ENCODE measurements around the gene CCDC117. TPM values are rescaled to one million over a fixed set of nuclear protein-coding genes. Genes with fewer than 3 reads are reported as not detected.

Gene CCDC117
- total RNA-seq, 2 experiments from 2014 or later: 14.2 to 16.1 TPM

GRCh38 chr22:28829358-28830181, 57.1 kb downstream of the CCDC117 start:
- intact Hi-C loops (cut with DNase I, micrococcal nuclease): loop anchor here (1.0 to 10.0 kb wide), 4 partner anchors 39 to 805 kb away; partner anchors contain the start of gene HSCB (in 1 of the 2)
- Mint-ChIP-seq H3K4me1 (ENCODE audit: low read depth) (peaks cover 17% of the 10 kb centered on the region), H3K27me3 (no peaks in the 10 kb centered on the region)

GRCh38 chr22:28830441-28830840, 57.9 kb downstream of the CCDC117 start:
- Mint-ChIP-seq H3K36me3 (ENCODE audit: low read depth) (peaks cover 12% of the 10 kb centered on the region), H3K9me3 (no peaks in the 10 kb centered on the region), H3K27me3 (no peaks in the 10 kb centered on the region), H3K4me1 (ENCODE audit: low read depth) (peaks cover 13% of the 10 kb centered on the region), H3K27ac (no peak overlapping the region), H3K4me3 (no peak overlapping the region)
- Histone ChIP-seq H3K27ac (ENCODE audit: low read depth in 1 of 2, low read length in 2 of 2) (no peak overlapping the region), H3K4me3 (ENCODE audit: low read length) (no peak overlapping the region), H3K36me3 (ENCODE audit: insufficient read depth, low read length) (no peaks in the 10 kb centered on the region), H3K27me3 (ENCODE audit: control insufficient read depth in 1 of 2, insufficient read depth in 2 of 2, low read length in 2 of 2) (no peaks in the 10 kb centered on the region), H3K4me1 (ENCODE audit: insufficient read depth, low read length) (peaks cover 8% of the 10 kb centered on the region), H3K9me3 (ENCODE audit: control insufficient read depth in 1 of 2, insufficient read depth in 1 of 2, low read length in 2 of 2) (no peaks in the 10 kb centered on the region)
- CTCF ChIA-PET: interaction anchor here (2.1 to 3.9 kb wide), 5 partner anchors 27 to 230 kb away, joined by 9 to 42 read pairs (median 21); partner anchors contain the start of gene CCDC117
- intact Hi-C loops (cut with DNase I, micrococcal nuclease): loop anchor here in 1 of 2 experiments (10.0 kb wide), 1 partner anchor 806 kb away; no protein-coding TSS in a partner anchor
- DNase-seq (no peak), ATAC-seq (ENCODE audit: poor library complexity) (no peak)
- POLR2A ChIA-PET: interaction anchor here (1.8 to 3.7 kb wide), 2 partner anchors 30 to 230 kb away, joined by 11 to 25 read pairs; partner anchors contain the start of gene XBP1
- TF ChIP-seq CTCF (IDR thresholded peaks at IDR 0.05): no peak

More at GRCh38 chr22:28829358-28830181, 57.1 kb downstream of the CCDC117 start:
- POLR2A ChIA-PET: interaction anchor here (0.5 to 3.7 kb wide), 6 partner anchors 19 to 229 kb away, joined by 3 to 25 read pairs (median 8); partner anchors contain the start of gene XBP1
- ATAC-seq (ENCODE audit: poor library complexity) (peak; percentile 87), DNase-seq (peak; percentile 56 to 88 (median 70))
- Histone ChIP-seq H3K36me3 (ENCODE audit: insufficient read depth, low read length) (no peaks in the 10 kb centered on the region), H3K4me1 (ENCODE audit: insufficient read depth, low read length) (peaks cover 8% of the 10 kb centered on the region), H3K4me3 (ENCODE audit: low read length) (no peak overlapping the region), H3K27ac (ENCODE audit: low read depth in 1 of 2, low read length in 2 of 2) (no peak overlapping the region), H3K27me3 (ENCODE audit: control insufficient read depth in 1 of 2, insufficient read depth in 2 of 2, low read length in 2 of 2) (no peaks in the 10 kb centered on the region), H3K9me3 (ENCODE audit: control insufficient read depth in 1 of 2, insufficient read depth in 1 of 2, low read length in 2 of 2) (no peaks in the 10 kb centered on the region)
- no peak overlapping the region for H3K27ac Mint-ChIP-seq
- peaks cover 9% of the 10 kb centered on the region for H3K36me3 Mint-ChIP-seq (ENCODE audit: low read depth)
- CTCF ChIA-PET: interaction anchor here (0.8 to 3.9 kb wide), 18 partner anchors 9 to 233 kb away, joined by 3 to 42 read pairs (median 5); partner anchors contain the start of genes CCDC117 and XBP1
- peak overlapping the region; percentile 22 for H3K4me3 Mint-ChIP-seq
- peak; percentile 100 for TF ChIP-seq CTCF (IDR thresholded peaks at IDR 0.05)
- no peaks in the 10 kb centered on the region for H3K9me3 Mint-ChIP-seq

- ChIA-PET POLR2A (interaction anchor here (3.7 kb wide), 1 partner anchor 31 kb away, joined by 25 read pairs; the partner anchor contains the start of gene XBP1), CTCF (interaction anchor here (0.5 kb wide), 1 partner anchor 264 kb away, joined by 3 read pairs; no protein-coding TSS in a partner anchor)
- no peaks in the 10 kb centered on the region for H3K9me3 Mint-ChIP-seq
- ATAC-seq (ENCODE audit: poor library complexity) (no peak), DNase-seq (no peak)
- H3K36me3 Mint-ChIP-seq (ENCODE audit: low read depth): peaks cover 12% of the 10 kb centered on the region
- no peak for TF ChIP-seq CTCF (IDR thresholded peaks at IDR 0.05)
- H3K27ac ChIP-seq (ENCODE audit: low read depth in 1 of 2, low read length in 2 of 2): no peak overlapping the region
- peaks cover 8% of the 10 kb centered on the region for H3K4me1 ChIP-seq (ENCODE audit: insufficient read depth, low read length)
- no peak overlapping the region for H3K27ac Mint-ChIP-seq
- H3K27me3 Mint-ChIP-seq: no peaks in the 10 kb centered on the region
- H3K4me3 Mint-ChIP-seq: no peak overlapping the region
- H3K9me3 ChIP-seq (ENCODE audit: control insufficient read depth in 1 of 2, insufficient read depth in 1 of 2, low read length in 2 of 2): no peaks in the 10 kb centered on the region
- intact Hi-C loops (cut with DNase I, micrococcal nuclease): loop anchor here in 1 of 2 experiments (10.0 kb wide), 1 partner anchor 807 kb away; no protein-coding TSS in a partner anchor
- peaks cover 13% of the 10 kb centered on the region for H3K4me1 Mint-ChIP-seq (ENCODE audit: low read depth)
- no peak overlapping the region for H3K4me3 ChIP-seq (ENCODE audit: low read length)
- H3K36me3 ChIP-seq (ENCODE audit: insufficient read depth, low read length): no peaks in the 10 kb centered on the region
- no peaks in the 10 kb centered on the region for H3K27me3 ChIP-seq (ENCODE audit: control insufficient read depth in 1 of 2, insufficient read depth in 2 of 2, low read length in 2 of 2)
Measured at GRCh38 chr22:28831140-28832072, 58.9 kb downstream of the CCDC117 start.
